ENCODE measurements around the gene CD69. TPM values are rescaled to one million over a fixed set of nuclear protein-coding genes. Genes with fewer than 3 reads are reported as not detected.

Gene CD69
- total RNA-seq, 1 experiment from 2014 or later, result 0.98 TPM

DNA sequence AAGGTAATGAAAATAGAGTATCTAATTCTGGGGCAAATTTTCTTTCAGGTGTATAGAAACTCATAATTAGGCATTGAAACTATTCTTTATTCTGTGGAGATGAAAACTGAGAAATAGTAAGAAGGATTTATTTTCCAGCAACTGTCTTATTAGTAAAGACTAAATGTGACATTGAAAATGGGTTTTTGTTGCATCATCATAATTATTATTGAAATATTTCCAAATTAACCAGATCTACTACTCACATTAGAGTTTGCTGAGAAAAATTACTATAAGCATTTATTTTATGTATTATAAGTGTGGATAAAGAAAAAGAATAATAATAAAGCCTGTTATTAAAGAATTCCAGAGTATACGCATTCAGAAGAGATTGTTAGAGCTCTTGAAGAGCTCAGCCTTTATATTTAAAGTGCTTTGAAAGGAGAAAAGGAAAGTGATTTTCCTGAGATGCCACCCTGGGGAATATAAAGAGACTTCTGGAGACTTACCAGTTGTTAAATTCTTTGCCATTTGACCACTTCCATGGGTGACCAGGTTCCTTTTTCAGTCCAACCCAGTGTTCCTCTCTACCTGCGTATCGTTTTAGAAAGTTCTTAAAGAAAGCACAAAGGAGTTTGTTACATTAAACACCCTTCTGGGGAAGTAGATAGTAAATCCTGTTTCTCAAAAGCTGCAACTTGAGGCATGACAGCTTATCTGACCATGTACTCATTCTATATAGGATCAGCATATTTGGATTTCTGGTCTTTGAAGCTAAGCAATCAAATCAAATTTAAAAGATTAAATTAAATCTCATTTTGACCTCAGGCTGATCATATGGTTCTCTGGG is 6.4 kb downstream of the CD69 start (continued):
- no peak for TF ChIP-seq POLR2AphosphoS5 (IDR thresholded peaks at IDR 0.05; ENCODE audit: low read depth, low read length)

DNA sequence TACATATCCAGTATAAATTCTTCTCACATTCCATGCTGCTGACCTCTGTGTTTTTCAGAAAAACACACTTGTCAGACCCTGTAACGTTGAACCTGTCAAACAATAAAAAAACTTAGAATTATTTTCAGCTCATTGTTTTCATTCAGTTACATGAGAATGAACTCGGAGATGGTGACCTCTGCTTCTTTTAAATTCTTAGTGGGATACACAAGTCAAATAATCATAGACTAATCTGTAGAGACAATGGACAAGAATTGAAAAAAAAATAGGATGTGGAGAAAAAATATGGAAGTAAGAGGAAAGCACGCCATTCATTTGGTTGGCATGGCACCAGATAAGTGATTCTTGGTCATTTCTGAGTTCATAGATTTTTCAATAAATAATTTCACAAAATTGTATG is 7.2 kb downstream of the CD69 start:
- DNase-seq (ENCODE audit: low read depth, low spot score) (no peak), ATAC-seq (no peak)
- Histone ChIP-seq H3K27me3 (ENCODE audit: control insufficient read depth, insufficient read depth, low read length) (no peaks in the 10 kb centered on the region), H3K27ac (ENCODE audit: low read length) (no peak overlapping the region), H3K9me3 (ENCODE audit: control insufficient read depth, insufficient read depth, low read depth, low read length) (no peaks in the 10 kb centered on the region), H3K36me3 (ENCODE audit: control insufficient read depth, insufficient read depth, low read length) (no peaks in the 10 kb centered on the region), H3K4me3 (ENCODE audit: low read depth in 2 of 2, low read length in 2 of 2) (no peak overlapping the region), H3K4me1 (ENCODE audit: control insufficient read depth, insufficient read depth, low read length) (no peaks in the 10 kb centered on the region; the same call in 1 of the 2 replicates)
- no TSS peak for BruUV-seq (replicated peaks)
- in situ Hi-C loops (cut with HindIII; ENCODE audit: low pct_unique_long_range_greater_than_20kb, low sequenced_read_pairs), result no loop called here
- CTCF ChIA-PET, result no interaction called here
- TF ChIP-seq POLR2AphosphoS5 (IDR thresholded peaks at IDR 0.05; ENCODE audit: low read depth, low read length) (no peak), TCF7L2 (IDR thresholded peaks at IDR 0.05; ENCODE audit: low read depth, low read length) (no peak), SIN3A (IDR thresholded peaks at IDR 0.05; ENCODE audit: borderline replicate concordance, insufficient read depth, low read depth, low read length) (no peak)
- TF ChIP-seq, protein P1, sequence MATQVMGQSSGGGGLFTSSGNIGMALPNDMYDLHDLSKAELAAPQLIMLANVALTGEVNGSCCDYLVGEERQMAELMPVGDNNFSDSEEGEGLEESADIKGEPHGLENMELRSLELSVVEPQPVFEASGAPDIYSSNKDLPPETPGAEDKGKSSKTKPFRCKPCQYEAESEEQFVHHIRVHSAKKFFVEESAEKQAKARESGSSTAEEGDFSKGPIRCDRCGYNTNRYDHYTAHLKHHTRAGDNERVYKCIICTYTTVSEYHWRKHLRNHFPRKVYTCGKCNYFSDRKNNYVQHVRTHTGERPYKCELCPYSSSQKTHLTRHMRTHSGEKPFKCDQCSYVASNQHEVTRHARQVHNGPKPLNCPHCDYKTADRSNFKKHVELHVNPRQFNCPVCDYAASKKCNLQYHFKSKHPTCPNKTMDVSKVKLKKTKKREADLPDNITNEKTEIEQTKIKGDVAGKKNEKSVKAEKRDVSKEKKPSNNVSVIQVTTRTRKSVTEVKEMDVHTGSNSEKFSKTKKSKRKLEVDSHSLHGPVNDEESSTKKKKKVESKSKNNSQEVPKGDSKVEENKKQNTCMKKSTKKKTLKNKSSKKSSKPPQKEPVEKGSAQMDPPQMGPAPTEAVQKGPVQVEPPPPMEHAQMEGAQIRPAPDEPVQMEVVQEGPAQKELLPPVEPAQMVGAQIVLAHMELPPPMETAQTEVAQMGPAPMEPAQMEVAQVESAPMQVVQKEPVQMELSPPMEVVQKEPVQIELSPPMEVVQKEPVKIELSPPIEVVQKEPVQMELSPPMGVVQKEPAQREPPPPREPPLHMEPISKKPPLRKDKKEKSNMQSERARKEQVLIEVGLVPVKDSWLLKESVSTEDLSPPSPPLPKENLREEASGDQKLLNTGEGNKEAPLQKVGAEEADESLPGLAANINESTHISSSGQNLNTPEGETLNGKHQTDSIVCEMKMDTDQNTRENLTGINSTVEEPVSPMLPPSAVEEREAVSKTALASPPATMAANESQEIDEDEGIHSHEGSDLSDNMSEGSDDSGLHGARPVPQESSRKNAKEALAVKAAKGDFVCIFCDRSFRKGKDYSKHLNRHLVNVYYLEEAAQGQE (IDR thresholded peaks at IDR 0.05; ENCODE audit: insufficient read depth in 1 of 2, low read depth in 2 of 2, low read length in 1 of 2), result no peak
- TF ChIP-seq, protein P2, sequence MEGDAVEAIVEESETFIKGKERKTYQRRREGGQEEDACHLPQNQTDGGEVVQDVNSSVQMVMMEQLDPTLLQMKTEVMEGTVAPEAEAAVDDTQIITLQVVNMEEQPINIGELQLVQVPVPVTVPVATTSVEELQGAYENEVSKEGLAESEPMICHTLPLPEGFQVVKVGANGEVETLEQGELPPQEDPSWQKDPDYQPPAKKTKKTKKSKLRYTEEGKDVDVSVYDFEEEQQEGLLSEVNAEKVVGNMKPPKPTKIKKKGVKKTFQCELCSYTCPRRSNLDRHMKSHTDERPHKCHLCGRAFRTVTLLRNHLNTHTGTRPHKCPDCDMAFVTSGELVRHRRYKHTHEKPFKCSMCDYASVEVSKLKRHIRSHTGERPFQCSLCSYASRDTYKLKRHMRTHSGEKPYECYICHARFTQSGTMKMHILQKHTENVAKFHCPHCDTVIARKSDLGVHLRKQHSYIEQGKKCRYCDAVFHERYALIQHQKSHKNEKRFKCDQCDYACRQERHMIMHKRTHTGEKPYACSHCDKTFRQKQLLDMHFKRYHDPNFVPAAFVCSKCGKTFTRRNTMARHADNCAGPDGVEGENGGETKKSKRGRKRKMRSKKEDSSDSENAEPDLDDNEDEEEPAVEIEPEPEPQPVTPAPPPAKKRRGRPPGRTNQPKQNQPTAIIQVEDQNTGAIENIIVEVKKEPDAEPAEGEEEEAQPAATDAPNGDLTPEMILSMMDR (IDR thresholded peaks at IDR 0.05), result no peak
- POLR2A ChIA-PET, result no interaction called here
- intact Hi-C loops (cut with micrococcal nuclease; ENCODE audit: unreplicated experiment), result loop anchor here (5.0 to 10.0 kb wide), 2 partner anchors 174 to 261 kb away; partner anchors contain the start of gene CLEC12B

DNA sequence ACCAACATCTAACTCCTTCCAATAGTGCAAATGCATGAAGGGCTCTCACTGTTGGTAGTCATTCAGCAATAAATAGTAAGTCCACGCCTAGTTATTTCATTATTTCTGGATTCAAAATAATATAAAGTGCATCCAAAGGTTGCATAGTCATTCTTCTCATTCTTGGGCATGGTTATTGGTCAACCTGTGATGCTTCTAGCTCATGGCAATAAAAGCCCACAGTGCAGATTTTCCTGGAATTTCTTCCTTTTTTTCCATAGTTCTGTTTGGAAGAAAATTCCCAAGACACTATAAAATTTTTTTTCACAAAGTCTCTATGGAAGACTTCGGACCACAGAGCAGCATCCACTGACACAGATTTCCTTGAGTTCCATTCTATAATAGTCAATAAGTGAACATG is 7.6 kb downstream of the CD69 start:
- intact Hi-C loops (cut with micrococcal nuclease; ENCODE audit: unreplicated experiment), result loop anchor here (5.0 to 10.0 kb wide), 2 partner anchors 174 to 262 kb away; partner anchors contain the start of gene CLEC12B
- no TSS peak for BruUV-seq (replicated peaks)
- H3K4me1 ChIP-seq (ENCODE audit: control insufficient read depth, insufficient read depth, low read length), result no peaks in the 10 kb centered on the region; the same call in 1 of the 2 replicates
- H3K36me3 ChIP-seq (ENCODE audit: control insufficient read depth, insufficient read depth, low read length), result no peaks in the 10 kb centered on the region
- in situ Hi-C loops (cut with HindIII; ENCODE audit: low pct_unique_long_range_greater_than_20kb, low sequenced_read_pairs), result no loop called here
- H3K27me3 ChIP-seq (ENCODE audit: control insufficient read depth, insufficient read depth, low read length), result no peaks in the 10 kb centered on the region
- no peak overlapping the region for H3K4me3 ChIP-seq (ENCODE audit: low read depth in 2 of 2, low read length in 2 of 2)
- POLR2A ChIA-PET, result no interaction called here
- no peak overlapping the region for H3K27ac ChIP-seq (ENCODE audit: low read length)
- CTCF ChIA-PET, result no interaction called here
- DNase-seq (ENCODE audit: low read depth, low spot score), result no peak
- H3K9me3 ChIP-seq (ENCODE audit: control insufficient read depth, insufficient read depth, low read depth, low read length), result no peaks in the 10 kb centered on the region
- TF ChIP-seq SIN3A (IDR thresholded peaks at IDR 0.05; ENCODE audit: borderline replicate concordance, insufficient read depth, low read depth, low read length) (no peak), POLR2AphosphoS5 (IDR thresholded peaks at IDR 0.05; ENCODE audit: low read depth, low read length) (no peak), TCF7L2 (IDR thresholded peaks at IDR 0.05; ENCODE audit: low read depth, low read length) (no peak)
- TF ChIP-seq, protein P2 (IDR thresholded peaks at IDR 0.05), result no peak
- TF ChIP-seq, protein P1 (IDR thresholded peaks at IDR 0.05; ENCODE audit: insufficient read depth in 1 of 2, low read depth in 2 of 2, low read length in 1 of 2), result no peak
- ATAC-seq, result no peak
